ENCODE data around the gene SLC43A1. TPM values are rescaled to one million over a fixed set of nuclear protein-coding genes. Genes with fewer than 3 reads are reported as not detected.

SLC43A1 gene
- total RNA-seq, 4 donors from 2014 or later: 7.4 to 35.1 (median 15.8) TPM

- DNase-seq: no peak
- intact Hi-C loops (cut with DNase I; ENCODE audit: low total_unique reads) (no loop called here), in situ Hi-C loops (cut with MboI; ENCODE audit: low sequenced_read_pairs in 4 of 4) (loop anchor here in 1 of 4 donors (25.0 kb wide), 2 partner anchors 173 to 1048 kb away; partner anchors contain the start of genes OR5B21 and YPEL4)
- no peaks in the 10 kb centered on the region for H3K36me3 ChIP-seq
- H3K27ac ChIP-seq: no peak overlapping the region
- H3K4me1 ChIP-seq: peaks cover 11 to 15% of the 10 kb centered on the region in 2 donors
- H3K4me3 ChIP-seq: no peak overlapping the region
- no peak for ATAC-seq
- H3K27me3 ChIP-seq: peaks cover 20 to 32% (median 23%) of the 10 kb centered on the region in 3 donors
- TF ChIP-seq, protein P1, sequence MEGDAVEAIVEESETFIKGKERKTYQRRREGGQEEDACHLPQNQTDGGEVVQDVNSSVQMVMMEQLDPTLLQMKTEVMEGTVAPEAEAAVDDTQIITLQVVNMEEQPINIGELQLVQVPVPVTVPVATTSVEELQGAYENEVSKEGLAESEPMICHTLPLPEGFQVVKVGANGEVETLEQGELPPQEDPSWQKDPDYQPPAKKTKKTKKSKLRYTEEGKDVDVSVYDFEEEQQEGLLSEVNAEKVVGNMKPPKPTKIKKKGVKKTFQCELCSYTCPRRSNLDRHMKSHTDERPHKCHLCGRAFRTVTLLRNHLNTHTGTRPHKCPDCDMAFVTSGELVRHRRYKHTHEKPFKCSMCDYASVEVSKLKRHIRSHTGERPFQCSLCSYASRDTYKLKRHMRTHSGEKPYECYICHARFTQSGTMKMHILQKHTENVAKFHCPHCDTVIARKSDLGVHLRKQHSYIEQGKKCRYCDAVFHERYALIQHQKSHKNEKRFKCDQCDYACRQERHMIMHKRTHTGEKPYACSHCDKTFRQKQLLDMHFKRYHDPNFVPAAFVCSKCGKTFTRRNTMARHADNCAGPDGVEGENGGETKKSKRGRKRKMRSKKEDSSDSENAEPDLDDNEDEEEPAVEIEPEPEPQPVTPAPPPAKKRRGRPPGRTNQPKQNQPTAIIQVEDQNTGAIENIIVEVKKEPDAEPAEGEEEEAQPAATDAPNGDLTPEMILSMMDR (IDR thresholded peaks at IDR 0.05 in 4 of 5, conservative IDR thresholded peaks at IDR 0.05 in 1 of 5): no peak
- no peak for TF ChIP-seq POLR2A (IDR thresholded peaks at IDR 0.05)
- no peaks in the 10 kb centered on the region for H3K9me3 ChIP-seq
Measured at GRCh38 chr11:57463671-57464538, 51.6 kb downstream of the SLC43A1 start.

DNA sequence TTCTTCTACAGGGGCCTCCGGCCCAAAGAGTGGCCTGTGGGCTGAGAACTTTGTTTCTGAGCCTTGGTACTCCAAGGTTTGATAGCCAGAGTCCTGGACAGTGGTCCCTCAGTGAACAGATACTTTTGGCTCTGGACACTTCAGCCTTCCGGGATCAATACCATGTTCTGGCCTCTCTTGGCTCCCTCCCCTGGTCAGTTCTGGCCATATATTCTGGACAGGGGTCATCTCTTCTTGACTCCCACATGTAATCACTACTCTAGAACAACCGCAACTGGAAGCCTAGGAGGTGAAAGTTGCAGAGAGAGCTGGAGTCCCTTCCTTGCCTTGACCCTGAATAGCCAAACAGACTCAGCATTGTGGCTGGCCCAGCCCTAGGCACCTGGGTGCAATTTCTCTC is 52.9 kb downstream of the SLC43A1 start:
- Histone ChIP-seq H3K4me1 (peaks cover 19 to 28% of the 10 kb centered on the region in 2 donors), H3K36me3 (no peaks in the 10 kb centered on the region), H3K4me3 (no peak overlapping the region), H3K9me3 (no peaks in the 10 kb centered on the region), H3K27ac (no peak overlapping the region), H3K27me3 (peaks cover 22 to 42% (median 33%) of the 10 kb centered on the region in 3 donors)
- ATAC-seq: no peak
- intact Hi-C loops (cut with DNase I; ENCODE audit: low total_unique reads) (no loop called here), in situ Hi-C loops (cut with MboI; ENCODE audit: low sequenced_read_pairs in 4 of 4) (loop anchor here in 1 of 4 donors (25.0 kb wide), 2 partner anchors 175 to 1050 kb away; partner anchors contain the start of genes OR5B21 and YPEL4)
- TF ChIP-seq, protein P1 (IDR thresholded peaks at IDR 0.05 in 4 of 5, conservative IDR thresholded peaks at IDR 0.05 in 1 of 5): no peak
- no peak for TF ChIP-seq POLR2A (IDR thresholded peaks at IDR 0.05)
- no peak for DNase-seq

DNA sequence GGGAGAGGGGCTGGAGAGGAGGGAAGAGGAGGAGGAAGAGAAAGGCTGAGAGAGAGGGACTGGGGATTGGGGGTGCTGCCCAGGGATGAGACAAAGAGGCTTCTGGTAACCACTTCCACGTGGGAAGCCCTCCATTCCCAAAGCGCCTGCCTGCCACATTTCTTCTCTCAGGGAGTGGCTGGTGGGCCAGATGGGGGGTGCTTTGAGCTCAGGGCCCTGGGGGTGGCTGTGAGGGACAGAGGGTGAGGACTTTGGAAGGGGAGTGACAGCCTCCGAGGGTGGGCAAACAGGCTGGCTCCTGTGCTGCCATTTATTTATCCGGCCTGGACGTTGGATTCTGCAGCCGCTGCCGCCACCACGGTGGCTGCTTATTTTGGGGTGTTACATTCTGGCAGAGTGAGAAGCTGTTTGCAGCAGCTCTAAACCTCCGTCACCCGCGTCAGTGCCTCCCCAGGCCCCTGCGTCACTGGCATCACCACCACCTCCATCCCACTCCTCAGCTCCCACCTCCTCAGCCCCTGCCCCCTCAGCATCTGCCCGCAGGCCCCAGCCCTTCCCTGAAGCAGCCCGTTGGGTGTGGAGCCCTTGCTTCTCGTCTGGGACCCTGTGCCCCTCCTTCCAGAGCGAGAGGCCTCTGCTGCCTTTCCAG is 53.5 kb downstream of the SLC43A1 start:
- in situ Hi-C loops (cut with MboI; ENCODE audit: low sequenced_read_pairs in 4 of 4): loop anchor here in 1 of 4 donors (25.0 kb wide), 2 partner anchors 175 to 1050 kb away; partner anchors contain the start of genes OR5B21 and YPEL4
- no peak for ATAC-seq

More for the DNA sequence above, 53.5 kb downstream of the SLC43A1 start:
- H3K36me3 ChIP-seq: no peaks in the 10 kb centered on the region
- H3K4me3 ChIP-seq: no peak overlapping the region
- peaks cover 22 to 42% (median 33%) of the 10 kb centered on the region in 3 donors for H3K27me3 ChIP-seq
- H3K9me3 ChIP-seq: no peaks in the 10 kb centered on the region
- TF ChIP-seq, protein P1 (IDR thresholded peaks at IDR 0.05 in 4 of 5, conservative IDR thresholded peaks at IDR 0.05 in 1 of 5): no peak
- TF ChIP-seq POLR2A (IDR thresholded peaks at IDR 0.05): no peak
- intact Hi-C loops (cut with DNase I; ENCODE audit: low total_unique reads): no loop called here
- DNase-seq: no peak
- no peak overlapping the region for H3K27ac ChIP-seq
- H3K4me1 ChIP-seq: peaks cover 21 to 30% of the 10 kb centered on the region in 2 donors
